HepG2 (cell line): ENCODE results near the gene PTCRA. TPM values are rescaled to one million over a fixed set of nuclear protein-coding genes. Genes with fewer than 3 reads are reported as not detected.

Source experiments
- FOXM1 ChIP-seq: sonication (generic); formaldehyde crosslinking; IDR thresholded peaks from 2 replicates; pipeline ENCODE4 v1.5.0; 2020; ENCODE audit warnings: missing genetic modification reagents
- FOXP1 ChIP-seq, 2 experiments: fragments of 450-650 bp in 1 of 2; IDR thresholded peaks; 2 replicates each; pipeline ENCODE4 v1.6.1; 2017 to 2018; ENCODE audit warnings: antibody characterized with exemption in 1 of 2
- IRX3 ChIP-seq: sonication (generic); formaldehyde crosslinking; IDR thresholded peaks from 2 replicates; pipeline ENCODE4 v1.8.1; 2023; ENCODE audit warnings: mild to moderate bottlenecking, low read depth, missing genetic modification reagents, borderline replicate concordance
- KDM2A ChIP-seq: sonication (generic); formaldehyde crosslinking; IDR thresholded peaks from 2 replicates; pipeline ENCODE4 v1.4.0; 2020; ENCODE audit warnings: low read depth, missing genetic modification reagents, borderline replicate concordance
- MIER3 ChIP-seq: IDR thresholded peaks from 2 replicates; pipeline ENCODE4 v1.6.1; 2016; ENCODE audit warnings: missing compliant biosample characterization, borderline replicate concordance
- NCOA2 ChIP-seq: sonication (generic); formaldehyde crosslinking; IDR thresholded peaks from 2 replicates; pipeline ENCODE4 v1.8.0; 2022; ENCODE audit warnings: inconsistent platforms
- RFX3 ChIP-seq: IDR thresholded peaks from 2 replicates; pipeline ENCODE4 v1.6.1; 2016; ENCODE audit warnings: missing biosample characterization, missing genetic modification reagents
- RFXANK ChIP-seq: IDR thresholded peaks from 2 replicates; pipeline ENCODE4 v1.6.1; 2016
- SCMH1 ChIP-seq: sonication (generic); formaldehyde crosslinking; IDR thresholded peaks from 2 replicates; pipeline ENCODE4 v1.9.0; 2021; ENCODE audit warnings: missing genetic modification reagents, mild to moderate bottlenecking, borderline replicate concordance
- SRF ChIP-seq: IDR thresholded peaks from 2 replicates; pipeline ENCODE4 v1.6.1; 2011; ENCODE audit warnings: mild to moderate bottlenecking, low read depth, low read length, moderate library complexity
- THYN1 ChIP-seq: sonication (generic); formaldehyde crosslinking; IDR thresholded peaks from 2 replicates; pipeline ENCODE4 v1.8.1; 2023; ENCODE audit warnings: low read depth, mild to moderate bottlenecking, moderate library complexity, missing genetic modification reagents, borderline replicate concordance
- TSC22D2 ChIP-seq: sonication (generic); formaldehyde crosslinking; IDR thresholded peaks from 2 replicates; pipeline ENCODE4 v1.5.1; 2020; ENCODE audit warnings: missing genetic modification reagents, mild to moderate bottlenecking, borderline replicate concordance
- ZFAT ChIP-seq: sonication (generic); formaldehyde crosslinking; conservative IDR thresholded peaks from 2 replicates; pipeline ENCODE4 v1.8.1; 2023; ENCODE audit warnings: missing genetic modification reagents, inconsistent platforms
- ZNF224 ChIP-seq: sonication (generic); formaldehyde crosslinking; IDR thresholded peaks from 2 replicates; pipeline ENCODE4 v1.5.0; 2020; ENCODE audit warnings: mild to moderate bottlenecking, missing genetic modification reagents
- ZNF264 ChIP-seq: sonication (generic); formaldehyde crosslinking; IDR thresholded peaks from 2 replicates; pipeline ENCODE4 v1.4.0; 2020; ENCODE audit warnings: missing genetic modification reagents
- ZNF557 ChIP-seq: sonication (generic); formaldehyde crosslinking; IDR thresholded peaks from 2 replicates; pipeline ENCODE4 v1.4.0; 2020; ENCODE audit warnings: missing genetic modification reagents
- ZNF7 ChIP-seq: IDR thresholded peaks from 2 replicates; pipeline ENCODE4 v1.6.1; 2016; ENCODE audit warnings: missing biosample characterization, missing genetic modification reagents
- ZNF83 ChIP-seq: sonication (generic); formaldehyde crosslinking; IDR thresholded peaks from 2 replicates; pipeline ENCODE4 v1.4.0; 2020; ENCODE audit warnings: missing genetic modification reagents, mild to moderate bottlenecking, borderline replicate concordance
- polyA plus RNA-seq, 8 experiments: library from polyadenylated mRNA; depleted of rRNA in 3 of 8; stranded (reverse) in 7 of 8; unstranded in 1 of 8; fragments of >200 nt; fragmentation: Illumina TruSeq in 4 of 8; extraction: Trizol in 4 of 8; gene quantifications; 2 replicates each; pipeline versions ENCODE4 v1.2.1 to v1.2.3, GENCODE V29; 2011 to 2016; ENCODE audit warnings: low read depth in 4 of 8, missing spikeins in 1 of 8, mixed read lengths in 1 of 8; ENCODE audit not compliant: insufficient read depth in 1 of 8
- total RNA-seq, 5 experiments: library from RNA; depleted of rRNA; stranded (reverse); fragments of >200 nt; fragmentation: Illumina TruSeq; extraction: Trizol; gene quantifications; 2 replicates each; pipeline ENCODE4 v1.2.3, GENCODE V29; 2016; ENCODE audit warnings: low read depth in 1 of 5
- TF ChIP-seq, protein P1 (sequence below), 2 experiments: sonication (generic) in 1 of 2; formaldehyde crosslinking in 1 of 2; IDR thresholded peaks; 2 replicates each; pipeline versions ENCODE4 v1.4.0 to v1.6.1; 2018 to 2020; ENCODE audit warnings: missing genetic modification reagents in 2 of 2, borderline replicate concordance in 1 of 2, low read depth in 1 of 2, mild to moderate bottlenecking in 1 of 2, missing biosample characterization in 1 of 2
- TF ChIP-seq, protein P2 (sequence below): sonication (generic); formaldehyde crosslinking; IDR thresholded peaks from 2 replicates; pipeline ENCODE4 v1.4.0; 2020; ENCODE audit warnings: mild to moderate bottlenecking, missing genetic modification reagents
- TF ChIP-seq, protein P3 (sequence below), 2 experiments: sonication (generic) in 1 of 2; formaldehyde crosslinking in 1 of 2; IDR thresholded peaks; 2 replicates each; pipeline versions ENCODE4 v1.5.1 to v1.6.1; 2011 to 2020; ENCODE audit warnings: borderline replicate concordance in 1 of 2, low read depth in 1 of 2, low read length in 1 of 2, mild to moderate bottlenecking in 1 of 2, missing genetic modification reagents in 1 of 2, moderate library complexity in 1 of 2
- TF ChIP-seq, protein P4 (sequence below): IDR thresholded peaks from 2 replicates; pipeline ENCODE4 v1.6.1; 2016; ENCODE audit warnings: low read depth, missing genetic modification reagents, missing compliant biosample characterization

The PTCRA gene
- total and polyA plus RNA-seq, 2 of the 13 experiments (the other 11 are each of a cell fraction or from before 2014, with no cell fraction given), result not detected

DNA sequence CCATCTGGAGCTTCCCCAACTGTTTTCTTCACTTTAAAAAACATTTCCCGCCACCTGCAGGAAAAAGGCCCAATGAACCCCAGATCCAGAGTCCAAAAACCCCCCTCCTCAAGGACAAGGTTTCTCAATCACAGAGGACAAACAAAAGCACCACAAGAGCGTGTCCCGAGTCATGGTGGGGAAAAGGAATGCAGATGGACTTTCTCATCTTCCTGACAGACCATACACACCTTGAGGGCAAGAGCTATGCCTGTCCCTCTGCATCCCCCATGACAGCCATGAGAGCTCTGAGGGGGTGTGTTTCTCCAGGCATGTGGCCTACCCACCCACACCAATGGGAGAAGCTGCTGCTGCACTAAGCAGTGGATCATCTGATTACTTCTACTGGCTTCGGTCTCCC, 54.1 kb downstream of the PTCRA start (continued):
- TF ChIP-seq, protein P1, sequence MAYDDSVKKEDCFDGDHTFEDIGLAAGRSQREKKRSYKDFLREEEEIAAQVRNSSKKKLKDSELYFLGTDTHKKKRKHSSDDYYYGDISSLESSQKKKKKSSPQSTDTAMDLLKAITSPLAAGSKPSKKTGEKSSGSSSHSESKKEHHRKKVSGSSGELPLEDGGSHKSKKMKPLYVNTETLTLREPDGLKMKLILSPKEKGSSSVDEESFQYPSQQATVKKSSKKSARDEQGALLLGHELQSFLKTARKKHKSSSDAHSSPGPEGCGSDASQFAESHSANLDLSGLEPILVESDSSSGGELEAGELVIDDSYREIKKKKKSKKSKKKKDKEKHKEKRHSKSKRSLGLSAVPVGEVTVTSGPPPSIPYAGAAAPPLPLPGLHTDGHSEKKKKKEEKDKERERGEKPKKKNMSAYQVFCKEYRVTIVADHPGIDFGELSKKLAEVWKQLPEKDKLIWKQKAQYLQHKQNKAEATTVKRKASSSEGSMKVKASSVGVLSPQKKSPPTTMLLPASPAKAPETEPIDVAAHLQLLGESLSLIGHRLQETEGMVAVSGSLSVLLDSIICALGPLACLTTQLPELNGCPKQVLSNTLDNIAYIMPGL (CRISPR knock-in tag; IDR thresholded peaks at IDR 0.05; ENCODE audit: borderline replicate concordance in 1 of 2, low read depth in 1 of 2), result no peak
- TF ChIP-seq MIER3 (no peak), ZNF557 (CRISPR knock-in tag) (no peak), ZNF224 (CRISPR knock-in tag) (no peak), ZNF264 (CRISPR knock-in tag) (no peak), RFX3 (CRISPR knock-in tag) (no peak), FOXP1 (IDR thresholded peaks at IDR 0.05) (no peak), FOXP1 (CRISPR knock-in tag; IDR thresholded peaks at IDR 0.05) (peak; percentile 47; the same call in 1 of the 2 replicates), ZFAT (CRISPR knock-in tag) (no peak), SRF (no peak), ZNF7 (CRISPR knock-in tag) (no peak), SCMH1 (CRISPR knock-in tag) (no peak), ZNF83 (no peak), KDM2A (no peak), FOXM1 (CRISPR knock-in tag) (no peak), IRX3 (0 out of 2 replicates have a peak, but pooled peaks have one; percentile 34), RFXANK (CRISPR knock-in tag) (no peak), THYN1 (CRISPR knock-in tag) (no peak), NCOA2 (CRISPR knock-in tag) (0 out of 2 replicates have a peak, but pooled peaks have one; percentile 51), TSC22D2 (no peak)
- TF ChIP-seq, protein P2, sequence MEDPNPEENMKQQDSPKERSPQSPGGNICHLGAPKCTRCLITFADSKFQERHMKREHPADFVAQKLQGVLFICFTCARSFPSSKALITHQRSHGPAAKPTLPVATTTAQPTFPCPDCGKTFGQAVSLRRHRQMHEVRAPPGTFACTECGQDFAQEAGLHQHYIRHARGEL (CRISPR knock-in tag), result no peak
- TF ChIP-seq, protein P3, sequence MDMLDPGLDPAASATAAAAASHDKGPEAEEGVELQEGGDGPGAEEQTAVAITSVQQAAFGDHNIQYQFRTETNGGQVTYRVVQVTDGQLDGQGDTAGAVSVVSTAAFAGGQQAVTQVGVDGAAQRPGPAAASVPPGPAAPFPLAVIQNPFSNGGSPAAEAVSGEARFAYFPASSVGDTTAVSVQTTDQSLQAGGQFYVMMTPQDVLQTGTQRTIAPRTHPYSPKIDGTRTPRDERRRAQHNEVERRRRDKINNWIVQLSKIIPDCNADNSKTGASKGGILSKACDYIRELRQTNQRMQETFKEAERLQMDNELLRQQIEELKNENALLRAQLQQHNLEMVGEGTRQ (IDR thresholded peaks at IDR 0.05; ENCODE audit: low read depth, low read length), result no peak
- TF ChIP-seq, protein P3 (CRISPR knock-in tag; IDR thresholded peaks at IDR 0.05; ENCODE audit: borderline replicate concordance), result no peak
- TF ChIP-seq, protein P4, sequence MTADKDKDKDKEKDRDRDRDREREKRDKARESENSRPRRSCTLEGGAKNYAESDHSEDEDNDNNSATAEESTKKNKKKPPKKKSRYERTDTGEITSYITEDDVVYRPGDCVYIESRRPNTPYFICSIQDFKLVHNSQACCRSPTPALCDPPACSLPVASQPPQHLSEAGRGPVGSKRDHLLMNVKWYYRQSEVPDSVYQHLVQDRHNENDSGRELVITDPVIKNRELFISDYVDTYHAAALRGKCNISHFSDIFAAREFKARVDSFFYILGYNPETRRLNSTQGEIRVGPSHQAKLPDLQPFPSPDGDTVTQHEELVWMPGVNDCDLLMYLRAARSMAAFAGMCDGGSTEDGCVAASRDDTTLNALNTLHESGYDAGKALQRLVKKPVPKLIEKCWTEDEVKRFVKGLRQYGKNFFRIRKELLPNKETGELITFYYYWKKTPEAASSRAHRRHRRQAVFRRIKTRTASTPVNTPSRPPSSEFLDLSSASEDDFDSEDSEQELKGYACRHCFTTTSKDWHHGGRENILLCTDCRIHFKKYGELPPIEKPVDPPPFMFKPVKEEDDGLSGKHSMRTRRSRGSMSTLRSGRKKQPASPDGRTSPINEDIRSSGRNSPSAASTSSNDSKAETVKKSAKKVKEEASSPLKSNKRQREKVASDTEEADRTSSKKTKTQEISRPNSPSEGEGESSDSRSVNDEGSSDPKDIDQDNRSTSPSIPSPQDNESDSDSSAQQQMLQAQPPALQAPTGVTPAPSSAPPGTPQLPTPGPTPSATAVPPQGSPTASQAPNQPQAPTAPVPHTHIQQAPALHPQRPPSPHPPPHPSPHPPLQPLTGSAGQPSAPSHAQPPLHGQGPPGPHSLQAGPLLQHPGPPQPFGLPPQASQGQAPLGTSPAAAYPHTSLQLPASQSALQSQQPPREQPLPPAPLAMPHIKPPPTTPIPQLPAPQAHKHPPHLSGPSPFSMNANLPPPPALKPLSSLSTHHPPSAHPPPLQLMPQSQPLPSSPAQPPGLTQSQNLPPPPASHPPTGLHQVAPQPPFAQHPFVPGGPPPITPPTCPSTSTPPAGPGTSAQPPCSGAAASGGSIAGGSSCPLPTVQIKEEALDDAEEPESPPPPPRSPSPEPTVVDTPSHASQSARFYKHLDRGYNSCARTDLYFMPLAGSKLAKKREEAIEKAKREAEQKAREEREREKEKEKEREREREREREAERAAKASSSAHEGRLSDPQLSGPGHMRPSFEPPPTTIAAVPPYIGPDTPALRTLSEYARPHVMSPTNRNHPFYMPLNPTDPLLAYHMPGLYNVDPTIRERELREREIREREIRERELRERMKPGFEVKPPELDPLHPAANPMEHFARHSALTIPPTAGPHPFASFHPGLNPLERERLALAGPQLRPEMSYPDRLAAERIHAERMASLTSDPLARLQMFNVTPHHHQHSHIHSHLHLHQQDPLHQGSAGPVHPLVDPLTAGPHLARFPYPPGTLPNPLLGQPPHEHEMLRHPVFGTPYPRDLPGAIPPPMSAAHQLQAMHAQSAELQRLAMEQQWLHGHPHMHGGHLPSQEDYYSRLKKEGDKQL, result no peak
